Measurements from ENCODE around the gene TENM4.

DNA sequence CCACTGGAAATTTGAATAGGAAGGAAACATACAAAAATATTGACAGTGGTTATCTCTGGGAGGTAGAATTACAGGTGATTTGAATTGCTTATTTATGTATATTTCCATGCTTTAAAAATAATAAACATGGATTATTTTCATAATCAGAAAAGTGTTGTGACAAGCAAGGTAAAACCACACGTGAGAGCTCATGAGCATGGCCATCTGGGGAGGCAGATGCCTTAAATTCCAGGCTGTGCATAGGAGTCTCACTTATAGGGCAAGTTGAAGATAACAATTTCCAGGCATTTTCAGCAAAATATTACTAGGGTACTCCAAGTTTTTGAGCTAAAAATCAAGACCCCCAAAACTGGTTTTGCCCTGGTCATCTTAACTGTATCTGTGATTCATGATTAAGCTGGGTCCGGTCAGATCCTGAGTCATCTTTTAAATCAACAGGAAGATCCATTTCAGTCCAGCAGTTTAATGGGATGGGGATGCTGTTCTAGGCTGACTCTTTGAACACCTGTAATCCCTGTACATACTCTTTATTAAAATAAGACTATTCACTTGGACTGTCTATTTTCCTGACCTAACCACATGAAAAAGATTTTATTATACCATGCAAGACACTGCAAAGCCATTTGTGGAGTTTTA, 750.4 kb downstream of the TENM4 start:
- no peak for TF ChIP-seq EZH2 (IDR thresholded peaks at IDR 0.05)
- TF ChIP-seq, protein P1, sequence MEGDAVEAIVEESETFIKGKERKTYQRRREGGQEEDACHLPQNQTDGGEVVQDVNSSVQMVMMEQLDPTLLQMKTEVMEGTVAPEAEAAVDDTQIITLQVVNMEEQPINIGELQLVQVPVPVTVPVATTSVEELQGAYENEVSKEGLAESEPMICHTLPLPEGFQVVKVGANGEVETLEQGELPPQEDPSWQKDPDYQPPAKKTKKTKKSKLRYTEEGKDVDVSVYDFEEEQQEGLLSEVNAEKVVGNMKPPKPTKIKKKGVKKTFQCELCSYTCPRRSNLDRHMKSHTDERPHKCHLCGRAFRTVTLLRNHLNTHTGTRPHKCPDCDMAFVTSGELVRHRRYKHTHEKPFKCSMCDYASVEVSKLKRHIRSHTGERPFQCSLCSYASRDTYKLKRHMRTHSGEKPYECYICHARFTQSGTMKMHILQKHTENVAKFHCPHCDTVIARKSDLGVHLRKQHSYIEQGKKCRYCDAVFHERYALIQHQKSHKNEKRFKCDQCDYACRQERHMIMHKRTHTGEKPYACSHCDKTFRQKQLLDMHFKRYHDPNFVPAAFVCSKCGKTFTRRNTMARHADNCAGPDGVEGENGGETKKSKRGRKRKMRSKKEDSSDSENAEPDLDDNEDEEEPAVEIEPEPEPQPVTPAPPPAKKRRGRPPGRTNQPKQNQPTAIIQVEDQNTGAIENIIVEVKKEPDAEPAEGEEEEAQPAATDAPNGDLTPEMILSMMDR (IDR thresholded peaks at IDR 0.05), result no peak

All from neural progenitor cell (in vitro differentiated cells).